GM10248 (cell line): ENCODE measurements around the gene UROD.

Experiments
- CTCF ChIA-PET: fragments of 300-600 bp; sonication (Branson Sonifier 250); formaldehyde crosslinking; extraction: SDS; loops from one replicate; lab custom pipeline; 2021; ENCODE audit warnings: antibody characterized with exemption; lab: Yijun Ruan, JAX
- POLR2A ChIA-PET: fragments of 350-650 bp; sonication (Branson Sonifier 250); formaldehyde crosslinking; extraction: SDS; loops from one replicate; lab custom pipeline; 2020; ENCODE audit warnings: antibody characterized with exemption; lab: Yijun Ruan, JAX
- DNase-seq: peaks from one replicate; pipeline ENCODE4 v3.0.0; 2012; ENCODE audit errors: extremely low spot score
- TF ChIP-seq, protein P1 (sequence below): IDR thresholded peaks from 2 replicates; pipeline ENCODE4 v1.5.1; 2012; ENCODE audit warnings: mild to moderate bottlenecking, low read depth; ENCODE audit errors: extremely low read depth, missing control alignments, control extremely low read depth

Gene UROD

DNA sequence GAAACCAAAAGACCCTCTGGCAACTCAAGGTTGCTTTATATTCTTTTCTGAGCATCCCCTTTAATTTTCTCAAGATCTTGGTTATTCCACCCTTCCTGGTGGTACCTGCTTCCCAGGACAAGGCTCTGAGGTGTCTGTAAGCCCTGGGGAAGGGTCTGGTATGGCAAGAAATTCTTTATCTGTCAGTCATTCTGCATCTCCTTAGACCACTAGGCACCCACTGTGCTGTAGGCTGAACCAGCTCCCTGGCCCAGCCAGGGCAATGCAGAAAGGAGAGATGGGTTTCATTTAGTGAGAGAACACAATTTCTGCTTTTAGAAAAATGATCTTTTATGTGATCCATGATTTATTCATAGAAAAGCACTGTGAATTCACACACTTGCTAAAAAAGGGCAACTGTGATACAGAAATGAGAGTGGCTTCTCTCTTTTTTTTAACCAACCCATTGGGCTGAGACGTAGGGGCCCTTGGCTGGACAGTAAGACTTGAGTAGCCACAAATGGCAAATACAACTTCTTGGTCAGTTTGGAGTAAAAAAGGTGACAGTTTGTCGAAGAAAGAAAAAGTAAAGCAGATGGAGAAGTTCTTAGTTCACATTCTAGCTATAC, 4.1 kb downstream of the UROD start:
- DNase-seq: no peak
- ChIA-PET POLR2A (no interaction called here), CTCF (interaction anchor here (1.8 to 11.4 kb wide), 5 partner anchors 10 to 475 kb away, joined by 4 to 127 read pairs (median 23); partner anchors contain the start of gene TESK2)
- TF ChIP-seq, protein P1, sequence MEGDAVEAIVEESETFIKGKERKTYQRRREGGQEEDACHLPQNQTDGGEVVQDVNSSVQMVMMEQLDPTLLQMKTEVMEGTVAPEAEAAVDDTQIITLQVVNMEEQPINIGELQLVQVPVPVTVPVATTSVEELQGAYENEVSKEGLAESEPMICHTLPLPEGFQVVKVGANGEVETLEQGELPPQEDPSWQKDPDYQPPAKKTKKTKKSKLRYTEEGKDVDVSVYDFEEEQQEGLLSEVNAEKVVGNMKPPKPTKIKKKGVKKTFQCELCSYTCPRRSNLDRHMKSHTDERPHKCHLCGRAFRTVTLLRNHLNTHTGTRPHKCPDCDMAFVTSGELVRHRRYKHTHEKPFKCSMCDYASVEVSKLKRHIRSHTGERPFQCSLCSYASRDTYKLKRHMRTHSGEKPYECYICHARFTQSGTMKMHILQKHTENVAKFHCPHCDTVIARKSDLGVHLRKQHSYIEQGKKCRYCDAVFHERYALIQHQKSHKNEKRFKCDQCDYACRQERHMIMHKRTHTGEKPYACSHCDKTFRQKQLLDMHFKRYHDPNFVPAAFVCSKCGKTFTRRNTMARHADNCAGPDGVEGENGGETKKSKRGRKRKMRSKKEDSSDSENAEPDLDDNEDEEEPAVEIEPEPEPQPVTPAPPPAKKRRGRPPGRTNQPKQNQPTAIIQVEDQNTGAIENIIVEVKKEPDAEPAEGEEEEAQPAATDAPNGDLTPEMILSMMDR: no peak

DNA sequence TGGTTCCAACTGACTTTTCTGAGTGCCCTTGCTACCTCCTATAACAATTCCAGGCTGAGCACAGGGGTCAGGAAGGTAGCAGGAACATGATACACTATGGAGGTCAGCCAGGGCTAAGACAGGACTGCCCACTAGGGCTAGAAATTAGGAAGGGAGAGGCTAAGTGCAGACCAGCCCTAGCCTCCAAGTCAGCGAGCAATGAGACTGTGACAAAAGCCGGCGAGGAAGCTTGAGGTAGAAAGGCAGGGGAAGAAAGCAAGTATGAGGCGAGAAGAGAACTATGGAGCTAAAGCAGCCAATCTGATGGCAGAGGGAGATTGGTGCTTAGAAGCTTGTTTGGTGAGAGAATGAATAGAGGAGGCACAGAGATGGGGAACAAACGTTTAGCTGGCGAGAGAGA, 4.7 kb downstream of the UROD start:
- TF ChIP-seq, protein P1: no peak
- ChIA-PET POLR2A (no interaction called here), CTCF (interaction anchor here (1.8 to 11.4 kb wide), 4 partner anchors 10 to 475 kb away, joined by 4 to 127 read pairs (median 70); partner anchors contain the start of gene TESK2)
- DNase-seq: no peak

GRCh38 chr1:45018599-45019230, 6.7 kb downstream of the UROD start:
- CTCF ChIA-PET: interaction anchor here (0.6 to 11.4 kb wide), 32 partner anchors 11 to 551 kb away, joined by 3 to 127 read pairs (median 4); partner anchors contain the start of genes MUTYH, TESK2 and TOE1
- DNase-seq: peak; percentile 48
- POLR2A ChIA-PET: no interaction called here
- TF ChIP-seq, protein P1: peak; percentile 61

DNA sequence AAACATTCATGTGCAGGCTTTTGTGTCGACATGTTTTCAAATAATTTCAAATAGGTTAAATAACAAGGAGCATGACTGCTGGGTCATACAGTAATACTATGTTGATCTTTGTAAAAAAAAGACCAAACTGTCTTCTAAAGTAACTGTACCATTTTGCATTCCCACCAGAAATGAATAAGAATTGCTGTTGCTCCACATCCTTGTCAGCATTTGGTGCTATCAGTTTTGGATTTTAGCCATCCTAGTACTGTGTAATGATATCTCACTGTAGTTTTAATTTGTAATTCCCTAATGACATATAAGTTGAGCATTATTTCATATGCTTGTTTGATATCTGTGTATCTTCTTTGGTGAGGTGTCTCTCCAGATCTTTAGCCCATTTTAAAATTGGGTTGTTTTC, 11.6 kb downstream of the UROD start:
- TF ChIP-seq, protein P1: no peak
- ChIA-PET CTCF (no interaction called here), POLR2A (no interaction called here)
- DNase-seq: no peak

GRCh38 chr1:45026446-45026845, 14.4 kb downstream of the UROD start:
- POLR2A ChIA-PET: no interaction called here
- no peak for DNase-seq
- CTCF ChIA-PET: no interaction called here
- TF ChIP-seq, protein P1: no peak

- TF ChIP-seq, protein P1: no peak
- ChIA-PET CTCF (interaction anchor here (1.0 to 1.4 kb wide), 3 partner anchors 9 to 18 kb away, joined by 4 to 9 read pairs (median 4); no protein-coding TSS in a partner anchor), POLR2A (no interaction called here)
- no peak for DNase-seq
Measured at GRCh38 chr1:45032837-45033236, 20.8 kb downstream of the UROD start.
